ENCODE measurements around the gene ZNF639. TPM values are rescaled to one million over a fixed set of nuclear protein-coding genes. Genes with fewer than 3 reads are reported as not detected.

Gene ZNF639
- total and polyA plus RNA-seq, 2 of the 13 experiments (the other 11 are each of a cell fraction or from before 2014, with no cell fraction given), result 11.6 to 42.4 TPM

DNA sequence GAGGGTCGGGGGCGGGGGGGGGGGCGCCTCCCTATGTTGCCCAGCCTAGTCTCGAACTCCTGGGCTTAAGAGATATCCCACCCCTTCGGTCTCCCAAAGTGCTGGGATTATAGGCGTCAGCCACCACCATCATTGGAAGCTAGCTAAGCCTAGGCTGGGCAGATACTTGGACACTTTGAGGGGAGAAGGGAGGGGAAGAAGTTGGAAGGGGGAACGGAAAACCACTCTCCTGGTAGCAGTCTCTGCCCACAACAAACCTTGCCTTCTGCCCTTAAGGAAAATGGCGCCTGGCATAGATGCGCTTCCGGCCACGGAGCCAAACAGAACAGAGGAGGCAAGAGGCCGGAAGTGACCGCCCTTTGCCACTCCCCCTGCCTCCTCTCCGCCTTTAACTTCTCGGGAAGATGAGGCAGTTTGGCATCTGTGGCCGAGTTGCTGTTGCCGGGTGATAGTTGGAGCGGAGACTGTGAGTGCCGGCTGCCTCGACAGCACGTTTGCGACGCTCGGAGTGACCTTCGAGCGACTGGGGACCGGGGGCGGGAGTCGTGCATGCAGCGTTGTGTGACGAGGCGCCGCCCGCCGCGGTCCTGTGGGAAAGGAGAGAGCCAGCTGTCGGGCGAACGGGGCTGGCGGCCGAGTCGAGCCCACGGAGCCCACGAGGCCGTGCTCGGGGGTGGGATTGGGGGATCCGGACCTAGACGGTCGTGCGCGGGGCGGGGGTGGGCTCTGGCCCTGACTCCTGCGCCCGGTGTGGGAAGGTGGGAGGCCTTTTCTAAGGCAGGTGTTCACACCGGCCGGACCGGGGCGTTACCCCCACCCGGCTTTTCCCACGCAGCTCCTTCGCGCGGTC is 24.7 kb downstream of the ZNF639 start, which contains the start of gene MFN1 (continued):
- TF ChIP-seq, protein P1, sequence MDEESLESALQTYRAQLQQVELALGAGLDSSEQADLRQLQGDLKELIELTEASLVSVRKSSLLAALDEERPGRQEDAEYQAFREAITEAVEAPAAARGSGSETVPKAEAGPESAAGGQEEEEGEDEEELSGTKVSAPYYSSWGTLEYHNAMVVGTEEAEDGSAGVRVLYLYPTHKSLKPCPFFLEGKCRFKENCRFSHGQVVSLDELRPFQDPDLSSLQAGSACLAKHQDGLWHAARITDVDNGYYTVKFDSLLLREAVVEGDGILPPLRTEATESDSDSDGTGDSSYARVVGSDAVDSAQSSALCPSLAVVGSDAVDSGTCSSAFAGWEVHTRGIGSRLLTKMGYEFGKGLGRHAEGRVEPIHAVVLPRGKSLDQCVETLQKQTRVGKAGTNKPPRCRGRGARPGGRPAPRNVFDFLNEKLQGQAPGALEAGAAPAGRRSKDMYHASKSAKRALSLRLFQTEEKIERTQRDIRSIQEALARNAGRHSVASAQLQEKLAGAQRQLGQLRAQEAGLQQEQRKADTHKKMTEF (CRISPR knock-in tag; IDR thresholded peaks at IDR 0.05), result peak; percentile 56; the same call in 1 of the 2 replicates
- TF ChIP-seq, protein P2, sequence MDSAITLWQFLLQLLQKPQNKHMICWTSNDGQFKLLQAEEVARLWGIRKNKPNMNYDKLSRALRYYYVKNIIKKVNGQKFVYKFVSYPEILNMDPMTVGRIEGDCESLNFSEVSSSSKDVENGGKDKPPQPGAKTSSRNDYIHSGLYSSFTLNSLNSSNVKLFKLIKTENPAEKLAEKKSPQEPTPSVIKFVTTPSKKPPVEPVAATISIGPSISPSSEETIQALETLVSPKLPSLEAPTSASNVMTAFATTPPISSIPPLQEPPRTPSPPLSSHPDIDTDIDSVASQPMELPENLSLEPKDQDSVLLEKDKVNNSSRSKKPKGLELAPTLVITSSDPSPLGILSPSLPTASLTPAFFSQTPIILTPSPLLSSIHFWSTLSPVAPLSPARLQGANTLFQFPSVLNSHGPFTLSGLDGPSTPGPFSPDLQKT (CRISPR knock-in tag; IDR thresholded peaks at IDR 0.05; ENCODE audit: borderline replicate concordance), result no peak
- no peak for TF ChIP-seq ERF (CRISPR knock-in tag; IDR thresholded peaks at IDR 0.05)
- TF ChIP-seq ZNF558 (CRISPR knock-in tag; IDR thresholded peaks at IDR 0.05; ENCODE audit: borderline replicate concordance), result no peak
- TF ChIP-seq HIC2 (CRISPR knock-in tag; IDR thresholded peaks at IDR 0.05; ENCODE audit: low read depth), result no peak
- TF ChIP-seq, protein P3, sequence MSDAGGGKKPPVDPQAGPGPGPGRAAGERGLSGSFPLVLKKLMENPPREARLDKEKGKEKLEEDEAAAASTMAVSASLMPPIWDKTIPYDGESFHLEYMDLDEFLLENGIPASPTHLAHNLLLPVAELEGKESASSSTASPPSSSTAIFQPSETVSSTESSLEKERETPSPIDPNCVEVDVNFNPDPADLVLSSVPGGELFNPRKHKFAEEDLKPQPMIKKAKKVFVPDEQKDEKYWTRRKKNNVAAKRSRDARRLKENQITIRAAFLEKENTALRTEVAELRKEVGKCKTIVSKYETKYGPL (CRISPR knock-in tag; IDR thresholded peaks at IDR 0.05), result no peak
- TF ChIP-seq SP1 (IDR thresholded peaks at IDR 0.05), result no peak
- peak; percentile 64 for TF ChIP-seq SP1 (CRISPR knock-in tag; IDR thresholded peaks at IDR 0.05)
- no peak for TF ChIP-seq ZKSCAN5 (CRISPR knock-in tag; IDR thresholded peaks at IDR 0.05)
- TF ChIP-seq ZFP37 (CRISPR knock-in tag; IDR thresholded peaks at IDR 0.05; ENCODE audit: borderline replicate concordance), result no peak; the same call in 1 of the 2 replicates
- TF ChIP-seq RERE (CRISPR knock-in tag; IDR thresholded peaks at IDR 0.05; ENCODE audit: low read depth), result no peak
- TF ChIP-seq ZNF460 (CRISPR knock-in tag; IDR thresholded peaks at IDR 0.05; ENCODE audit: borderline replicate concordance), result no peak
- TF ChIP-seq ZUFSP (CRISPR knock-in tag; IDR thresholded peaks at IDR 0.05; ENCODE audit: borderline replicate concordance), result no peak
- TF ChIP-seq POGZ (CRISPR knock-in tag; IDR thresholded peaks at IDR 0.05), result no peak; the same call in none of the 2 replicates
- no peak for TF ChIP-seq ZNF776 (CRISPR knock-in tag; IDR thresholded peaks at IDR 0.05)
- no peak for TF ChIP-seq ZNF83 (CRISPR knock-in tag; IDR thresholded peaks at IDR 0.05; ENCODE audit: borderline replicate concordance)
